Aorta (tissue), 5 donors: ENCODE measurements around the gene TSHZ2. TPM values are rescaled to one million over a fixed set of nuclear protein-coding genes. Genes with fewer than 3 reads are reported as not detected.
"Not testable (repeated sequence)": the region's sequence is repeated elsewhere in the genome, so short reads cannot be mapped to it uniquely, and the experiment has no call there.

Experiments used
- ATAC-seq: fragments of 200-7000 bp; cut with Tn5 transposase; one replicate; pipeline ENCODE4 v1.9.1; 2022; ENCODE audit warnings: moderate library complexity; ENCODE audit not compliant: low FRiP score
- DNase-seq, 2 donors: peaks; one replicate each; pipeline ENCODE4 v3.0.0-alpha.2; 2020
- H3K27ac ChIP-seq, 2 donors: one replicate each; pipeline ENCODE4 v1.5.1; 2013; ENCODE audit warnings: low read length in 2 of 2, mild to moderate bottlenecking in 2 of 2, moderate library complexity in 2 of 2, control low read depth in 1 of 2, inconsistent platforms in 1 of 2, low read depth in 1 of 2
- H3K27me3 ChIP-seq, 2 donors: one replicate each; pipeline ENCODE4 v1.6.1; 2013; ENCODE audit warnings: control low read depth in 1 of 2, low read length in 1 of 2, mild to moderate bottlenecking in 1 of 2, moderate library complexity in 1 of 2; ENCODE audit not compliant: insufficient read depth in 2 of 2, control insufficient read depth in 1 of 2
- H3K36me3 ChIP-seq, 2 donors: one replicate each; pipeline ENCODE4 v1.6.1; 2013; ENCODE audit warnings: control low read depth in 1 of 2, low read length in 1 of 2, mild to moderate bottlenecking in 1 of 2; ENCODE audit not compliant: insufficient read depth in 2 of 2, control insufficient read depth in 1 of 2
- H3K4me1 ChIP-seq, 2 donors: one replicate each; pipeline ENCODE4 v1.6.1; 2013; ENCODE audit warnings: low read length in 2 of 2, control low read depth in 1 of 2, mild to moderate bottlenecking in 1 of 2, moderate library complexity in 1 of 2; ENCODE audit not compliant: insufficient read depth in 2 of 2, control insufficient read depth in 1 of 2
- H3K4me3 ChIP-seq, 2 donors: one replicate each; pipeline ENCODE4 v1.5.1; 2013; ENCODE audit warnings: low read length in 2 of 2, control low read depth in 1 of 2, mild to moderate bottlenecking in 1 of 2
- H3K9me3 ChIP-seq: one replicate; pipeline ENCODE4 v1.6.1; 2013; ENCODE audit warnings: mild to moderate bottlenecking, low read length; ENCODE audit not compliant: control insufficient read depth
- WGBS, 2 donors: extraction: QIAGEN DNeasy Blood & Tissue Kit; methylation state at CpG; one replicate each; pipeline ENCODE4 v1.1.7; 2013; 5-methylcytosine and 5-hydroxymethylcytosine counted together
- intact Hi-C, 2 donors: fragments of 100-400 bp; cut with DNase I; formaldehyde crosslinking; loops; one replicate each; pipeline versions ENCODE4 v1.14.2 to v1.15.0; 2022
- polyA plus RNA-seq, 2 donors: library from polyadenylated mRNA; stranded (reverse); fragments of 200-250 nt; gene quantifications; one replicate each; pipeline ENCODE4 v1.2.3, GENCODE V29; 2013
- total RNA-seq, 2 donors: library from RNA; stranded (reverse); fragmentation: NEBNext Ultra II Directional; extraction: Animal tissue kit (Norgen Biotek cat#: 25700); gene quantifications; one replicate each; pipeline ENCODE4 v1.2.1, GENCODE V29; 2021
- donor health status: healthy with polysubstance abuse.
- donor health status: Bipolar disorder and iron deficiency.
- donor health status: DM: no; HTN: no; CAD: no.
- donor health status: DM: no; HTN: no; CAD: no.
- donor health status: DM: yes; HTN: yes; CAD: no.

The TSHZ2 gene
- total and polyA plus RNA-seq, 4 donors = 0.08 to 95.4 (median 13.3) TPM

GRCh38 chr20:53454675-53455276, 482.6 kb downstream of the TSHZ2 start:
- H3K4me1 ChIP-seq = no peaks in the 10 kb centered on the region
- 89% methylated on average over 6 of the region's 6 CpGs for WGBS, 2 donors
- intact Hi-C loops = no loop called here
- no peaks in the 10 kb centered on the region for H3K27me3 ChIP-seq
- H3K4me3 ChIP-seq = no peak overlapping the region
- no peak overlapping the region for H3K27ac ChIP-seq
- H3K36me3 ChIP-seq = no peaks in the 10 kb centered on the region
- no peak for ATAC-seq
- H3K9me3 ChIP-seq = peaks cover 4% of the 10 kb centered on the region
- DNase-seq = no peak

- no peaks in the 10 kb centered on the region for H3K4me1 ChIP-seq
- no peaks in the 10 kb centered on the region for H3K36me3 ChIP-seq
- H3K27me3 ChIP-seq = no peaks in the 10 kb centered on the region
- ATAC-seq (no peak), DNase-seq (no peak)
- WGBS, 2 donors = 92 to 93% methylated on average over 6 of the region's 6 CpGs
- no peaks in the 10 kb centered on the region for H3K9me3 ChIP-seq
- H3K27ac ChIP-seq = no peak overlapping the region
- H3K4me3 ChIP-seq = no peak overlapping the region
- intact Hi-C loops = no loop called here
Observed at GRCh38 chr20:53463101-53463972, 491.2 kb downstream of the TSHZ2 start.

DNA sequence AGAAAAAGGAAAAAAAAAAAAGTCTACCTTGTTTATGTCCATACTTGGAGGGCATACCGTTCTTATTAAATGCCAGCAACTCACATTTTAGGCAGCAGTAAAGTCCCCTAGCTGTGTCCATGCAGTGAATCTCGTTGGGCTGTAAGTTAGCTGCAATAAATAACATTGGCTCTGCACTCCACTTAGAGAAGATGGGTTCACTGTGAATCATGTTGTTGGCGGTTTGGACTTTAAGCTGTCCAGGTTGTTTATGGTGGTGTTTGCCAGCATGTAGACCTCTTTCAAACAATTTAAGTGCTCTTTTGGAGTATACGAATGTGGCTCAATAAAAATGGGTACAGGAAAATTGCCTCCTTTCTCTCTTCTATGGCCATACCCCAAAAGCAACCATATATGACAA, 494.1 kb downstream of the TSHZ2 start:
- 70 to 75% methylated on average over 4 of the region's 4 CpGs for whole genome bisulfite sequencing, 2 donors
- DNase-seq (no peak), ATAC-seq (no peak)
- H3K27me3 ChIP-seq = no peaks in the 10 kb centered on the region
- no peak overlapping the region for H3K27ac ChIP-seq
- intact Hi-C loops = no loop called here
- H3K4me1 ChIP-seq = no peaks in the 10 kb centered on the region
- H3K36me3 ChIP-seq = no peaks in the 10 kb centered on the region
- H3K9me3 ChIP-seq = no peaks in the 10 kb centered on the region
- no peak overlapping the region for H3K4me3 ChIP-seq

DNA sequence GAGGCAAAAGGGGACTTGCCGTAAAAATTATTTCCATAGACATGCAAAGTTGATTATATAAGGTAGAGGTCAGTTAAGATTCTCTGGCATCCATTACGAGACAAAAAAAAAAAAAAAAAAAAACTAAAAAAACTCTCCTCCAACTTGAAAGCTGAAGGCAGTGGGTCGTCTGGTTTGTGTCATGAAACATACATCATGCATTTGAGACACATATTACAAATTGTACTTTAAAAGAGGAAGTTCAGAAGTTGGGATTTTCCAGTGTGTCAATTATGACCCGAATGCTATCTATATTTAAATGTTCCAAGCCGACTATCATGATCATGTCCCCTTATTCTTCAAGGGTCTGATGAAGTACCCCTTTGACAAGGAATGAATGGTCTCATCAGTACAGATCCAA, 496.4 kb downstream of the TSHZ2 start:
- no peak overlapping the region for H3K4me3 ChIP-seq
- intact Hi-C loops = no loop called here
- no peak for DNase-seq
- 39 to 40% methylated on average over 5 of the region's 5 CpGs for WGBS, 2 donors
- no peak overlapping the region for H3K27ac ChIP-seq
- no peaks in the 10 kb centered on the region for H3K9me3 ChIP-seq
- no peak for ATAC-seq
- H3K36me3 ChIP-seq = no peaks in the 10 kb centered on the region
- no peaks in the 10 kb centered on the region for H3K4me1 ChIP-seq
- H3K27me3 ChIP-seq = no peaks in the 10 kb centered on the region

GRCh38 chr20:53472859-53473258, 500.7 kb downstream of the TSHZ2 start:
- H3K4me3 ChIP-seq, intact Hi-C loops, H3K27ac ChIP-seq, DNase-seq, H3K27me3 ChIP-seq, H3K4me1 ChIP-seq, H3K9me3 ChIP-seq, ATAC-seq, H3K36me3 ChIP-seq: not testable (repeated sequence)
- WGBS, 2 donors = 83 to 97% methylated on average over 13 to 18 of the region's 18 CpGs

- ATAC-seq (no peak), DNase-seq (no peak)
- Histone ChIP-seq H3K27me3 (no peaks in the 10 kb centered on the region), H3K9me3 (peaks cover 3% of the 10 kb centered on the region), H3K36me3 (no peaks in the 10 kb centered on the region), H3K4me1 (no peaks in the 10 kb centered on the region), H3K27ac (no peak overlapping the region), H3K4me3 (no peak overlapping the region)
- intact Hi-C loops = no loop called here
- WGBS, 2 donors = 88 to 90% methylated on average over 2 of the region's 2 CpGs
Observed at GRCh38 chr20:53480913-53481312, 508.8 kb downstream of the TSHZ2 start.

DNA sequence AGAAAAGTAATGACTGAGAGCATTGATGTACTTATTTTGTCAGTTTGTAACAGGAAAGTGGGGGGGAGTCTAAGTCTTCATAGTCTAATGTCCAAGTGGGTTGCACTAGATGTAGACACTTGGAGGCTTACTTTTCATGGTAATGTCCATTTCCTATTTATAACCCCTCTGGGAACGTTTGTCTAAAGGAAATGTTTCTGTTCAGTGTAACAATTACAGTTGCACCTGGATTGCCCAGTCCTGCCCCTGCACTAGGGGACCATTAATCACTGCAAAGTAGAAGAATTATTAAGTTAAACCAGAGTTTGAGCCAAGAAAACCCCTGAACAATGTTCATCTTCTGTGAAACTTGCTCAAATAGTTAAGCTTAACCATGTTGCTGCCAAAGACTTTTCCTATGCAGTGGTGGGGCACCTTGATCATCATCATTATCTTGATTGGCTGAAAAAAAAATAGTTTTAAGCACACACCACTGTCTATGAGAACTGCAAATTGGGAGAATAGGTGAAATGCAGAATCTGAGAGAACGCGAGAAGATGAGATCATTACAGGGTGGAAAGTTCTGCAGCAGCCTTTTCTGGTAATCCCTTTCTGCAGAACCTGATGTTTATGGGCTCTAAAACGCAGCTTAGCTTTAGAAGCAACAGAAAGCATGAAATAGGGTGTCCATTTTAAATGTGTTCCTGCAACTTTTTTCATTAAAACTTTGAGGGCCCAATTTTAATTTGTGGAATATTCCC, 515.5 kb downstream of the TSHZ2 start:
- Histone ChIP-seq H3K9me3 (peaks cover 3% of the 10 kb centered on the region), H3K27me3 (no peaks in the 10 kb centered on the region), H3K4me3 (no peak overlapping the region), H3K36me3 (no peaks in the 10 kb centered on the region), H3K27ac (no peak overlapping the region), H3K4me1 (no peaks in the 10 kb centered on the region)
- intact Hi-C loops = no loop called here
- no peak for ATAC-seq
- 49 to 56% methylated on average over 4 of the region's 4 CpGs for WGBS, 2 donors
- no peak for DNase-seq

DNA sequence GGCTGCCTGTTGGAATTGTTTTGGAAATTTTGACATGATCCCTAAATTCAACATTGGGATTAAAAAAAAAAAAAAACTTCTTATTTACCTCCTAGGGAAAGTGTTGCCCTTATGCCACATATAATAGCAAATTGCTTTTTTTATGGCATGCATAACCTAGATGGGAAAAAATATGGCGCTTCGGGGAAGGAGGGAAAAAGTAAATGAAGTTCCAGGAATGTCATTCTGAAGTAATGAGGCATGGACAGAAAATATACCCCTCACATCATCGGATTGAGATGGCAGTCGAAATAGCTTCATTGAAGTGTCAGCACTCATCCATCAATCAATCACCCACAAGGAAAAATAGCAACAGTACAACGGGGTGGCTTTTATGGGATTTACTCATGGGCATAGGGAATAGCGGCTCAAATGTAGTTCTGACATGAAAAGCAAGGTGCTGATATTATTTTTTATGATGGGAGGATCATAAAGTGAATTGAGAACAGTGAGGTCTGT, 516.7 kb downstream of the TSHZ2 start:
- ATAC-seq (no peak), DNase-seq (no peak)
- intact Hi-C loops = no loop called here
- no peak overlapping the region for H3K4me3 ChIP-seq
- no peaks in the 10 kb centered on the region for H3K4me1 ChIP-seq
- 32 to 57% methylated on average over 6 of the region's 6 CpGs for WGBS, 2 donors
- H3K9me3 ChIP-seq = peaks cover 3% of the 10 kb centered on the region
- no peak overlapping the region for H3K27ac ChIP-seq
- H3K27me3 ChIP-seq = no peaks in the 10 kb centered on the region
- H3K36me3 ChIP-seq = no peaks in the 10 kb centered on the region
